Stromal cell of bone marrow (primary cell): Measurements from ENCODE around the gene GRK2.
A peak's percentile ranks its signal among the peaks of the same experiment; 100 is the strongest.
"Not testable (repeated sequence)": the region's sequence is repeated elsewhere in the genome, so short reads cannot be mapped to it uniquely, and the experiment has no call there.

Experiments
- DNase-seq: peaks from one replicate; pipeline ENCODE4 v3.0.0-alpha.2; 2012; ENCODE audit warnings: low read depth

The GRK2 gene

DNA sequence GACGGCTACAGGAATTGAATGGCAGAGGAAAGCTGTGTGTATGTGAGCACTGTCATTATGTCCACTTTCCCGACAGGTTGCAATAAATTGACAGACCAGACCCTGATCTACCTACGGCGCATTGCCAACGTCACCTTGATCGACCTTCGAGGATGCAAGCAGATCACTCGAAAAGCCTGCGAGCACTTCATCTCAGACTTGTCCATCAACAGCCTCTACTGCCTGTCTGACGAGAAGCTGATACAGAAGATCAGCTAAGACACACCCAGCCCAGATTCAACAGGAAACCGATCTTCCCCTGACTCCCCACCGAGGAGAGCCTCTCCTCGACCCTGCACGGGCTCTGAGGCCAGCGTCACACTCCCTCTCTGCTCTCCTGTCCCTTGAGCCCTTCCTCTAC is 11.5 kb upstream of the GRK2 start:
- DNase-seq = no peak

DNA sequence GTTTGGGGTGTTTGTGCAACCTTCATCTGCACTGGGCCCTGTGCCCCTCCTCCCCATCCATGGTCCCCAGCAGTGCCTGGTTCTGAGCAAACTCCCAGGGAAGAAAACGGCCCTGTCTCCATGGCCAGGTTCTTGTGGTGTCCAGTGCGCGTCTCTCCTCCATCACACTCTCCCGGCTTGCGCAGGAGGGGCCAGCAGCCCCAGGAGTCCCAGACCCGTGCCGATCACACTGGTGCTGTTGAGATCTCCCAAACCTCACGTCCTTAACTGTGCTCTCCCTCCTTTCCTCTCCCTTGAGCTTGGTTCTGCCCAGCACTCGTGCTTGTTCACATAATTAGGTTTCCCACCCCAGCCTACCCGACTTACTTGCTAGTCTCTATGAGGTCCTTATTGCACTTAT is 10.9 kb upstream of the GRK2 start:
- DNase-seq = no peak

DNA sequence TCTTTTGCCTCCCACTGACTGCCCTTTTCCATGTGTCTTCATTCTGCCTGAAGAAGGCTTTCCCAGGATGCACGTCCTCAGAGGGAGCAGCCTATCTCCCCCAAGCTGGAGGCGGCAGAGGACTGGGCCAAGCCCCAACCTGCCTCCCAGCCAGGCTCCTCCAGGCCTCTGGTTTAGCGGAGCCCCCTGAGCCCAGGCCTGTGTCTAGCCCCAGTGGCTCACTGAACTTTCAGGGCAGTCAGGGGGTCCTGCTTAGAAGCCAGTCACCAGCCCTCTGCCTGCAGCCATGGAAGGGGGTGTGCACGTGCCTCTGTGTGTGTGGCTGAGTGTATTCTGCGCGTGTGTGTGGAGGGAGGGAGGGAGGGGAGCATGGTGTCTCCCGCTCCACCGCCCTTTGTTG is 10.4 kb upstream of the GRK2 start:
- DNase-seq = no peak

DNA sequence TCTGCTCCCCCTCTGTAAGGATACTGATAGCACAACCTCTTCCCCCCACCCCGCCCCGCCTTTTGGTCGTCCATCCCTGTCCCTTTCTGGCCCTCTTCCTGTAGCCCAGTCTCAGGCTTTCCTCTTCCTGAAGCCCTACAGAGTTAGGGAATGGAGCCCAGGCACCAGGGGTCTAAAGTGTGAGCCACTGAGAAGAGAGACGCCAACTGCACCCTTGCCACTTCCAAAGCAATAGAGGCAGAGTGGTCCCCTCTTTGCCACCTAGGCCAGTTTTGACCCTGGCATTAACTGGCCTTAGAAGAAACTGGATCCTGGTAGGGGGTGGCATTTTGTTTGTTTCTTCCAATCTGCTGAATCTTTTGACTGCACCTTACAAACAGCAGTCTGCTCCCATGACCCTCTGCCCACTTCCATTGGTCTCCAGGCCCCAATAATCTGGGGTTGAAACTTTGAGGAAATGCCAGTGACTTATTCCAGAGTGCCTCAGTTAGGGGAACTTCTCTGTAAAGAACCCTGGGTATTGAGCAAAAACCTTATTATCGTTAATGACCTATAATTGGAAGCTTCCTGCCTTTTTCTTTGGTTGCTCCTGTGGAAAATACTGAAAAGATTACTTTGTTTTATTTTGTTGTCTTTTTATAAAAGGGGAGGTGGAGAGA is 9.7 kb upstream of the GRK2 start:
- no peak for DNase-seq

DNA sequence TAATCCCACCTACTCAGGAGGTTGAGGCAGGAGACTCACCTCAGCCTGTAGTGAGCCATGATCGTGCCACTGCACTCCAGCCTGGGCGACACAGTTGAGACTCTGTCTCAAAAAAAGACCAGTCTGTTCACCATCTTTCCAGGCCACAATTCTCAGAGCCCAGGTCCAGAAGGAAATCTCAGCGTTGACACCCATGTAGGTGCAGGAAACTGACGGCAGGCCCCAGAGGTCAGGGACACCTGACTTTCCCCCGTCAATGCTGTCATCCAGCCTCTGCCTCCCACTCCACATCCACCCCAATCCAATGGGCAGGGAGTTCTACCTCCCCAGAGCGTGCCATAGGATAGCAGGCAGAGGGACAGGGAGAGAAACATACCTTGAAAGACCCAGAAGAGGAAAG is 5.9 kb upstream of the GRK2 start:
- DNase-seq = no peak

DNA sequence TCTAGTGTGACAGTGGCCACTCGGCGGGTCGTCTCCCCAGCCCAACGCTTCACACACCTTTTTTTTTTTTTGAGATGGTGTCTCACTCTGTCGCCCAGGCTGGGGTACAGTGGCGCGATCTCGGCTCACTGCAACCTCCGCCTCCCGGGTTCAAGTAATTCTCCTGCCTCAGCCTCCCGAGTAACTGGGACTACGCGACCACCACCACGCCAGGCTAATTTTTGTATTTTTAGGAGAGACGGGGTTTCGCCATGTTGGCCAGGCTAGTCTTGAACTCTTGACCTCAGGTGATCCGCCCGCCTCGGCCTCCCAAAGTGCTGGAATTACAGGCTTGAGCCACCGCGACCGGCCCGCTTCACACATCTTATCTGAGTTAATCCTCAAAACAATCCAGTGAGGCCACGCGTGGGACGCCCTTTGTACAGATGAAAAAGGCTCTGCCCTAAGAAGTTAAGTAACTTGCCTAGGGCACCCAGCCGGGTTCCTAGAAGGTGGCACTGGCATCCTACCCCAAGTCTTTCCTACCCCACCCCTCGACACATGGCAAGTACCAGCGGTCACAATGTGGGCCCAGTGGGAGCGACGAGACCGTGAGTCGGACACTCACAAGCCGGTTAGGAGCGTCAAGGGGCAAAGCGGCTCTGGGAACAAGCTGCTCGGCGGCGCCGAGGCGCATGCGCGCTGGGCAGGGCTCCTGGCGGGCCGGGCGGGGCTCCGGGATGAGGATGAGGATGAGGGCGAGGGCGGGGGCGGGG is 5.2 kb upstream of the GRK2 start:
- not testable (repeated sequence) for DNase-seq

DNA sequence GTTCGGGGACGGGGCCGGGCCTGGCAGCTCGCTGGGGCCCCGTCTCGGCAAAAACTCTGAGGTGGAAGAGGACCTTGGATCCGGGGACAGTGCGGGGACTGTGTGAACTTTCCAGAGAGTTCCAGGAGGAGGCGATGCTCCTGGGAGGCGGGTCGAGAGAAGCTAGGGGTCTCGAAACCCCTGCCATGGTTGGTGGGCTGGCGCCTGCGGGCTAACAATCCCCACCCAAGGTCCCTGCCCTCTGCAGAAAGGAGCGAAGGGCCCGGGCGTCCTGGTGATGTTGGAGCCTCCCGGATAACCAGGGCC is 4.7 kb upstream of the GRK2 start:
- no peak for DNase-seq

DNA sequence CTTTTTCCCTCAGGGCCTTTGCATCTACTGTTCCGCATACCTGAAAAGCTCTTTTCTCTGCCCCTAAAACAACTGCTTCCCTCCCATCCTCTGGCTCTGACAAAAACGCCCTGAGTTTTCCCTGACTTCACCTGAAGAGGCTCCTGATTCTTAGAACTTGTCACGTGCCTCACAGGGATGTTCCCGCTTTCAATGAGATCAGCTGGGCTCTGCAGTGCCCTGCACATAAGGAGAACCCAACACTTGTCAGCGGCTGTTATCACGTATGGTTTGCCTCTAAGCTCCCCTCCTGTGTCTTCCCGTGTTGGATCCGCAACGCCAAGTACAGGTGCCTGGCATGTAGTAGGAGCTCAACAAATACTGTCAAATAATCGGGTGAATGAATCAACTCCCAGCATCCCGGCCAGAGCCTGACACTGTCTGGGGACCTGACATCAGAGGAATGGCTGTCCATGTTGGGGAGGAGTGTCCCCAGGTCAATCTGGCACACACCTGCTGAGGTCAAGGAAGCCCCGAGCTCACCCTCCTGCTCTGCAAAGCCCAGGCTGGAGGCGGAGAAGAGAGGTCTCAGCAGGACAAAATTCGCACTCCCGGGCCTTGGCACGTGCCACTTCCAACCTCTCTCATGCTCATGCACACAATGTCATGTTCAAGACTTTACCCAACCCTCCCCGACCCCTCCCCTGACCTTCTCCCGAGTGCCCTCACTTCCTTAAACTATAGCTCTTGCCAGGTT is 4.2 kb upstream of the GRK2 start:
- DNase-seq = no peak

DNA sequence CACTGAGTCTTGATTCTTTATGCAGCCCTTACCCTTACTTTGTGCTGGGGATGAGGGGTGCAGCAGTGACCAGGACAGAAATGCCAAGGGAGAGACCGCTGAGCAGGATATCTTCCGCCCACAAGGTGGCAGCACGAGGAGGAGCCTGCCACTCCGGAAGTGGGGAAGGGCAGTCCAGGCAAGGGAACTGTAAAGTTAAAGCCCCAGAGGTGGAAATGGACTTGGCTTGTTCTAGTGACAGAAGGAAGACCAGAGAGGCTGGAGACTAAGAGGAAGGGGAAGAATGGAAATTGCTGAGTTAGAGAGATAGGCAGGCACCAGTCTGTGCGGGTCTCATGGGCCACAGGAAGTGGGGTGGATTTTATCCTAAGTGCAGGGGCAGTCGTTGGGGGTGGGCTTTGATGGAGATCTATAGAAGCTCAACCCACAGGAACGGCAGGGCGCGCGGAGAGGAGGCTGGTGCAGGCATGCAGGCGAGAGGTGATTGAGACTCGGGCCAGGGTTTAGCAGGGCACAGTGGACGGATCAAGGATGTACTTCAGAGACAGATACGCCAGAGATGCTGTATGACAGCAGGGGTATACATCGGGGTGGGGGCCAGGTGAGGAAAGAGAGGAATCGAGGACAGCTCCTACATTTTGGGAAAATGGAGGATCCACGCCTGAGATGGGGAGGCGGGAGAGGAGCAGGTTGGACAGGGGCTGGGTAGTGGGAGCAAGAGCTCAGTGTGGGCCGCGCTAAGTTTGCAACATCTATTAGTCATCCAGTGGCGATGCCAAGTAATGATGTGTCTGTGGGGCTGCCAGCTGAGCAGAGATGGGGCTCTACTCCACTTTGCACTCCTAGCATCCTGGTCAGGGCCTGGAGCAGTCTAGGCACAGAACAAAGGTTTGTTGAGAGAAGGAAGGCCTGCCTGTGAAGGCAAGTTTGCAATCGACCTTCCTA is 3.3 kb upstream of the GRK2 start:
- DNase-seq = peak; percentile 73

DNA sequence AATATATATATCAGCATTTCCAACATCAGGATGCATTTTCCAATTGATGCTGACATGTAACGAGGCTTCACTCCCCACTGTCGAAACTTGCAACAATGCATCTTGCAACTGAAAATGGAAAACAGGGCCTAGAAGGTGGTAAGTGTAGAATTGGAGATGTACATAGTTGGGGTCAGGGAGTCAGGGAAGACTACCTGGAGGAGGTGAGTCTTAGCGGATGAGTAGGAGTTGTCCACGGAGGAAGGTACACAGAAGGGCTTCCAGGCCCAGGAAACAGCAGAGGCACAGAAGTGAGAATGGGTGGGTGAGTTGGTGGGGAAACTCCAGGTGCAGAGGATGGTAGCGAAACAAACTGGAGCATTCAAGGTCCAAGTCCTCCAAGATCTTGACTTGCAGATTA is 2.0 kb upstream of the GRK2 start:
- no peak for DNase-seq

DNA sequence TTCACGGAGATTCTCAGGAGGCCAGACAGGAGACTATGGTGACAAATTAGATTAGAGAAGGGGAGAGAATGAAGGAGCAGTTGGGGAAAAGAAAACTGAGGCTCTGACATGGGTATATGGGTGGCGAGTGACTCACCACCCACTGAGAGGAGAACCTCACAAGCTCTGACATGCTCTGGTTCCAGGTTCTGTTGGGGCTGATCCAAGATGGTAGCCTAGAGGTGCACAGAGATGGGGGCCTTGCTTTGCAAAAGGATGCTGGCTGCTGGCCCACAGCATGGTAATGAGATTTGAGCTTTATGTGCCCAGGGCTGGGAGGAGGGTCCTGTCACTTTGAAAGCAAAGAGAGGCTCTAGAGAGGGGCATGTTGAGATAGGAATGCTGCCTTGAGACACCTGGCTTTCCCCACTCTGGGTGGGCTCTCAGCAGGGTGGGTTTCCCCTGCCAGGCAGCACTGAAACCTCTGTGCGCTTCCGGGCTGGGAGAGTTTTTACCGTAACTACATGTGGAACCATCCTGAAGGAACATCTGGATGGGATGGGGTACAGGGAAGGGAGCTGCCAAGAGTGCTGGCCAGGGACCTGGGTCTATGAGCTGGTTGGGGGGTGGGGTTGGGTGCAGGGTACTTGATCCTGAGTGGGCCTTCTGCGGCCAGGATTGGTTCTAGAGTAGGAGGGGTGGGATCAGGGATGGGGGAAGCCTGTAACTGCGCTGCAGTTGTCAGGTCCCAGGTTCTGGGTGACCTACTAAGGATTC is 1.2 kb upstream of the GRK2 start:
- no peak for DNase-seq

DNA sequence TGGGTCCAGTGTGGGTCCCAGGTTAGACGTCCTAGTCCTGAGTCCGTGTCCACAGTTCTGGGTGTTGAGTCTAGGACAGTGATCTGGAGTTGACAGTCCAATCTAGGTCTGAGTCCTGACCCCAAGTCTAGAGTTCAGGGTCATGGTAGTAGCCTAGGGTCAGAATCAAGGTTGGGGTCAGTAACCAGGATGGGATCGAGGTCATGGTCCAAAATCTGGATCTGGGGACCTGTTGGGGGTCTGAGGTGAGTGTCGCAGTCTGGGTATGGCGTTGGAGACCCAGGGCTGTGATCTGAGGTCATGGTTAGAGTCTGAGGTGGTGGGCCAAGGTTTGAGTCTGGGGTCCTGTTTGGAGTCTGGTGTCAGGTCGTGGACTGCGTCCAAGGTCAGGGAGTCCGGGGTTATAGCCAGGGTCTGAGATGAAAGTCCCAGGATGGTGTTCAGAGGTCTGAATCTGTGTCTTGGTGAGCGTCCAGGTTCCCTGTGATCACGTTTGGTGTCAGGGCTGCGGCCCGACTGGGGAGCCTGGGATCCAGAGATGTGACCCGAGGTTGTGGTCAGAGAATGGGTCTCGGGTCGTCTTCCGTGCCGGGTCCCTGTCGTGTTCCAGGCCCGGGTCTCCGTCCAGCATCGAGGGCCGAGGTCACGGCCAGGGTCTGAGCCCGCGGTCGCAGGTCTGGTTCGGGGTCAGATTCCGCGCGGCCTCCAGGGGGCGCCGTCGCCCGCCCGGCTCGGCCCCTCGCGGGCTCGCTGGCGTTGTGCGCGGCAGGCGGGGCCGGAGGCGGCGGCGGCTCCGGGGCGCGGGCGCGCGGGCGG is 432 bp upstream of the GRK2 start:
- no peak for DNase-seq

DNA sequence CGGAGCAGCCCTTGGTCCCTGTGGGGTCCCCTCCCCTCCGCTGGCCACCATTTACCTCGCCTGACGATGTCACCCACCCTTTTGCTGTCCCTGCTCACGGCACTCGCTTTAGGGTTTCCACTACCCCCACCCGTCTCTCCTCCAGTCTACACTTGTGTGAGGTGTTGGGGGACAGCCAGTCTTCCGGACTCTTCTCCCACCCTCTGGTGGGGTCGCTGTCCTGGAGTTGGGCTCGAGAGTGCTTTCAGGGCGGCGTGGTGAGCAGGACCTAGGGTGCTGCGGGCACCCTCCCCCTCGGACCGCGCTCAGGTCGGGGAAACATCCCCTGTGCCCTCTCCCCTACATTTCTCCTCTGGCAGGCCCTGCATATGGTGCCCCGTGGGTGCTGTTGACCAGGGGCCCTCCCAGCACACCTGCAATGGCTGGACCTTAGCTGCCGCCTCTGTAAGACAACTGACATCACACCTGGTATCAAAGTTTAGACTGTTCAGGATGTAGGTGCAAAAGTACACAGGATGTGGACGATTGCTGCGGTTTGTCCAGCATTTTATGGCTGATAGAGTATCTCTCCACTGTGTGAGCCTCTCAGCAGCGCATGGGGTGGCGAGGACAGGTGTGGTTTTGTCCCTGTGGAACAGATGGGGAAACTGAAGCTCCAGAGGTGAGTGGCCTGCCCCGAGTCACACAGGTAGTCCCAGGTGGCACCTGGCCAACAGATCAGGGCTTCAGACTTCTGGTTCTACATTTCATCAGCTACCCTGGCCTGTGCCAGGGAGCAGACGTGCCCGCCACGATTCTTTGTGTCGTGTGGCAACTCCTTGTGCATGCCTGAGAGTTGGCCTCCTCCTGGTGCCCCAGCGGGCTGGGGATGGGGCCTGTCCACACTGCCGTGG is 1.2 kb downstream of the GRK2 start:
- DNase-seq = no peak

DNA sequence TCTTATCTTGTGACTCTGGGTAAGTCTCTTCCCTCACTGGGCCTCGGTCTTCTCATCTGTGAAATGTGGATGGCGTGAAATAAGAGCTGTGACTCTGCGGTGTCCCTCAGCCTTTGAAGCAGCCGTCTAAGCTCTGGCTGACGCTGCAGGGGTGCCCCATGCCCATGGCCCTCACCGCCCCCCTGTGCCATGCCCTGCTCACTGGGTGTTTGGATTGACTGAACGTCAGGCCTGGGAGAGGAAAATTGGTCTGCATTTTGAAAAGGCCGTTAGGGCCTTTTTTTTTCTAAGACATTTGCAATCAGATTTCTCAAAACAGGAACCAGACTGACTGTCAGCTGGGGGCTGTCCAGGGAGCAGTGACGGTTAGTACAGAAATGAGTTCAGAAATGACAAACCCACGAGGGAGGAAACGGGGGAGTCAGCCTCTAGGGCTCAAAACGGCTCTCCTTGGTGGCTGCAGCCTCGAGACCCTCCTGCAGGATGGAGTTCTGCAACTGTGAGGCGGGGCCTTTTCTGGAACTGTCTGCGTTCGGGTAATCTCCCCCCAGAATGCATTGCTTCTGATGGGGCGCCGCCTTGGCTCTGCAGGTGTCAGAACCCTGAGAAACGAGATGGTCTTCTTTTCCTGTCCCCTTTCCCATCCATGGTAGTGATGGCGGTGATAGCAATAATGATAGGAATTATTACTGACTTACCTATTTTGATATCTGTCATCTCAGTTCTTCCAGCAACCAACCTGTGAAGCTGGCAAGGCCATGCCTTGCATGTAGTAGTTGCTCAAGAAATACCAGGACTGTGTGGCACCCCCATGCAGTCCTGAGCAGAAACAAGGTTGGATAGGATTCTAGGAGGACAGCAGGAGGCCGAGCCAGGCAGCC is 2.0 kb downstream of the GRK2 start:
- DNase-seq = no peak

DNA sequence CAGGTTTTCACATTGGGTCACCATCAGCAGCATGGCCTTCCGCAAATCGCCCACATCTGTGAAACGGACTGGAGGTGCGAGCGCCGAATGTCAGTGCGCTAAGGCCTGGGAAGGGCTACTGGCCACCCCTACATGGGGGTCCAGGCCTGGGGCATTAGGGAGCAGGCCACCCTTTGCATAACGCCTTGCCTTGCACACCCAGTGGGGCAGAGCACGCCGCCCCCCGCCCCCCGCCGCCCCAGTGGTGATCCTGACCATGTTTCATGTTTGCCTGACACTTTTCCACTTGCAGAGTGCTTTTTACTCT is 2.6 kb downstream of the GRK2 start:
- no peak for DNase-seq

DNA sequence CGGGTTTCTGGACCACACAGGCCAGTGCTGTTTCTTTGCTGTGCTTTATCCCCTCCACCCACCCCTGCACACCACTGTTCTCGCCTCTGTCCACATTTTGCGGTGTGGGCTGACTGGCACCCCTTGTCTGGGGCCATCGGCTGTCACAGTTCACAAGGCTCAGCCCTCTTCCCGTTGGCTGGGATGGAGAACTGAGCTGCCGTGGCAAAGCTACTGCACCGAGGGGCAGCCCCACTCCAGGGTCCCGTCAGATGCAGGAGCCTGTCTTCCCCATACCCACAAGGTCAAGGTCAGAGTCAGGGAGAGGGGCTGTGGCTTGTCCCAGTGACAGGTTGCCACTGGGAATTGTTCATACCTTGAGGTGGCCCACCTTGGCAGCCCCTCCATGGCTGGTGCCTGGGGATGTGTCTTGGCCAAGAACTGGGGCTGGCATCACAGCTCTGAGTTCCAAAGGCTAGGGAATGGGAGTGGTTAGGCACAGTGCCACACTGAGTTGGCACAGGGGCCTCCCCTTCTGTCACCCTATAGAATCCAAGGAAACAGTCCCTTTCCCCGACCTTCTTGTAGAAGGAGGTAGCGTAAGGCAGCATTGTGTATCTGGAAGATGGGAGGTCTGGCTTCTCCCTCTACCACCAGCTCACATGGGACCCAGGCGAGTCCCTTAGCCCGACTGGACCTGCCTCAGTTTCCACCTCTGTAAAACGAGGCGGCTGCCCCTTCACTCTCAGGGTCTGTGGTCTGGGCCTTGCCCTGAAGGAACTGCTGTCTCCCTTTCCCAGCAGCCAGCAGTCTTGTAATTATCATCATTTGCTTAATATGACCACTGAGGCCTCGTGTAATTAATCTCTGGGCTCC is 3.4 kb downstream of the GRK2 start:
- no peak for DNase-seq

DNA sequence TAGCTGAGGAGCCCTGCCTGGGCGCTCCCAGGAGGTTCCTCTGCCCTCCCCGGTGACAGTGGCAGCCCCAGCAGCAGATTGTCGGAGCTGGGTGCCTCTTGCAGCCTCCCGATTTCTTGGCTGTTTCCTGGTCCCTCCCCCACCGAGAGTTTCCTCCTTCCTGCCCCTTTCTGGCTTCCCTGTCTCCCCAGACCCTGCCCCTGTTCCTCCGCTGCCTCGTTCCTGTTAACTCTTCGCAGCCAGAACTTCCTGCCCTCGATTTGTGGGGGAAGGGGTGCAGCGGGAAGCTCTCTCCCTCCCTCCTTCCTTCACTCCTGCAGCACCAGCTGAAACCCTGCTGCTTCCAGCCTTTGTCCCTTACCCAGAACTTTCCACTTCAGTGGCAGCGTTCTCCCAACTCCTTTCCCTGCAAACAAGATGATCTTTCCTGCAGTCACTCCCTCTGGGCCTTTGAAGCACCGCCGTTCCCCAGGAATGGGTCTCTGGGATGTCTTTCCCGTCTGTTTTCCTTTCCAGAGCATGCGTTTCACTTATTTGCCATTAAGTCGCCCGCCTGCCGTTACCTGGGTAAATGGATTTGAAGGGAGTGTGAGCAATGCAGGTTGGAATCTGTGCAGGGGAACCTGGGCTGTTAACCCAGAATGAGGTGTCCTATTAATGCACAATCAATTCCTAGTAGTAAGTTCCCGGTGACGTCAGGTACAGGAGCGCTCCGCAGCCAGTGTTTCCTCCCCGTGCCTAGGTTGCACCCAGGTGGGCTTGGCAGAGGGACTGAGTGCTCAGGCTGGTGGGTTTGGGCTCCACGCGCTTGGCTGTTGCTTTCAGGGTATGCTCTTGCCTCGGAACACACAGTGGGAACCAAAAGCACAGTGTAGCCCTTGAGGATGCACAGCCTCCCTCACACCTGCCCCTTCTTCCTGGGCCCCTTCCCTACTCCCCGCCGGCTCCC is 4.3 kb downstream of the GRK2 start:
- no peak for DNase-seq
